Liver (tissue), 9 donors: ENCODE data around the gene RTP4. TPM values are rescaled to one million over a fixed set of nuclear protein-coding genes. Genes with fewer than 3 reads are reported as not detected.

Experiments used
- DNase-seq: peaks from one replicate; pipeline ENCODE4 v3.0.0-alpha.2; 2017; ENCODE audit warnings: low spot score
- H3K27ac ChIP-seq, 2 donors: one replicate each; pipeline ENCODE4 v1.7.0; 2013; ENCODE audit warnings: inconsistent platforms in 2 of 2, low read length in 2 of 2, control low read depth in 1 of 2, low read depth in 1 of 2, mild to moderate bottlenecking in 1 of 2
- H3K27me3 ChIP-seq, 4 donors: one replicate each; pipeline versions ENCODE4 v1.6.1 to v1.7.0; 2013; ENCODE audit warnings: low read length in 3 of 4, inconsistent platforms in 1 of 4, mild to moderate bottlenecking in 1 of 4, moderate library complexity in 1 of 4; ENCODE audit not compliant: control insufficient read depth in 4 of 4, insufficient read depth in 4 of 4
- H3K36me3 ChIP-seq, 4 donors: one replicate each; pipeline versions ENCODE4 v1.6.1 to v1.7.0; 2013; ENCODE audit warnings: low read length in 3 of 4, mild to moderate bottlenecking in 3 of 4, low read depth in 1 of 4, moderate library complexity in 1 of 4; ENCODE audit not compliant: control insufficient read depth in 4 of 4, insufficient read depth in 3 of 4
- H3K4me1 ChIP-seq, 4 donors: one replicate each; pipeline versions ENCODE4 v1.6.1 to v1.7.0; 2013; ENCODE audit warnings: low read length in 3 of 4, mild to moderate bottlenecking in 3 of 4, moderate library complexity in 1 of 4; ENCODE audit not compliant: control insufficient read depth in 4 of 4, insufficient read depth in 4 of 4
- H3K4me3 ChIP-seq, 3 donors: one replicate each; pipeline versions ENCODE4 v1.6.1 to v1.7.0; 2013; ENCODE audit warnings: low read length in 3 of 3, control low read depth in 1 of 3, low read depth in 1 of 3, mild to moderate bottlenecking in 1 of 3
- H3K9ac ChIP-seq, 2 donors: one replicate each; pipeline ENCODE4 v1.7.0; 2013; ENCODE audit warnings: low read length in 2 of 2, mild to moderate bottlenecking in 2 of 2, moderate library complexity in 2 of 2, control low read depth in 1 of 2, low read depth in 1 of 2
- H3K9me3 ChIP-seq, 4 donors: one replicate each; pipeline versions ENCODE4 v1.6.1 to v1.7.0; 2013; ENCODE audit warnings: low read length in 3 of 4; ENCODE audit not compliant: control insufficient read depth in 4 of 4
- FOXA1 ChIP-seq: IDR thresholded peaks from 2 replicates; pipeline ENCODE4 v1.6.1; 2016; ENCODE audit warnings: antibody characterized with exemption
- FOXA2 ChIP-seq: IDR thresholded peaks from 2 replicates; pipeline ENCODE4 v1.6.1; 2016; ENCODE audit warnings: antibody characterized with exemption
- GABPA ChIP-seq, 2 donors: IDR thresholded peaks in 1 of 2; conservative IDR thresholded peaks in 1 of 2; 2 replicates each; pipeline ENCODE4 v1.6.1; 2016; ENCODE audit warnings: antibody characterized with exemption in 2 of 2, mild to moderate bottlenecking in 1 of 2, moderate library complexity in 1 of 2
- HNF4A ChIP-seq, 2 donors: conservative IDR thresholded peaks; 2 replicates each; pipeline ENCODE4 v1.6.1; 2016; ENCODE audit warnings: antibody characterized with exemption in 2 of 2, mild to moderate bottlenecking in 2 of 2
- HNF4G ChIP-seq: IDR thresholded peaks from 2 replicates; pipeline ENCODE4 v1.6.1; 2016; ENCODE audit warnings: antibody characterized with exemption
- JUND ChIP-seq, 2 donors: IDR thresholded peaks; 2 replicates each; pipeline ENCODE4 v1.6.1; 2016; ENCODE audit warnings: antibody characterized with exemption in 2 of 2
- NR2F2 ChIP-seq: IDR thresholded peaks from 2 replicates; pipeline ENCODE4 v1.6.1; 2016; ENCODE audit warnings: antibody characterized with exemption
- RAD21 ChIP-seq, 2 donors: IDR thresholded peaks; 2 replicates each; pipeline ENCODE4 v1.6.1; 2016; ENCODE audit warnings: antibody characterized with exemption in 2 of 2, mild to moderate bottlenecking in 2 of 2
- TAF1 ChIP-seq: conservative IDR thresholded peaks from 2 replicates; pipeline ENCODE4 v1.6.1; 2016; ENCODE audit warnings: antibody characterized with exemption, mild to moderate bottlenecking
- YY1 ChIP-seq: IDR thresholded peaks from 2 replicates; pipeline ENCODE4 v1.6.1; 2016; ENCODE audit warnings: antibody characterized with exemption, mild to moderate bottlenecking
- ZBTB33 ChIP-seq: IDR thresholded peaks from 2 replicates; pipeline ENCODE4 v1.6.1; 2016; ENCODE audit warnings: antibody characterized with exemption
- WGBS: extraction: QIAGEN DNeasy Blood & Tissue Kit; methylation state at CpG from one replicate; pipeline ENCODE4 v1.1.7; 2013; 5-methylcytosine and 5-hydroxymethylcytosine counted together
- polyA plus RNA-seq, 2 donors: library from polyadenylated mRNA; stranded (reverse) in 1 of 2; unstranded in 1 of 2; fragments of 200-250 nt in 1 of 2; fragments of >200 nt in 1 of 2; fragmentation: Nextera tagmentation in 1 of 2; extraction: Ambion mirVana in 1 of 2; gene quantifications; one replicate each; pipeline versions ENCODE4 v1.2.1 to v1.2.3, GENCODE V29; 2013 to 2015
- total RNA-seq, 2 donors: library from RNA; depleted of rRNA; stranded (reverse); fragments of >200 nt; gene quantifications; one replicate each; pipeline ENCODE4 v1.2.3, GENCODE V29; 2014
- donor health status: healthy.
- donor health status: healthy.
- donor health status: healthy.
- donor health status: healthy.
- donor health status: healthy.

The RTP4 gene
- total and polyA plus RNA-seq, 4 donors: 0.93 to 3.4 (median 2.1) TPM

DNA sequence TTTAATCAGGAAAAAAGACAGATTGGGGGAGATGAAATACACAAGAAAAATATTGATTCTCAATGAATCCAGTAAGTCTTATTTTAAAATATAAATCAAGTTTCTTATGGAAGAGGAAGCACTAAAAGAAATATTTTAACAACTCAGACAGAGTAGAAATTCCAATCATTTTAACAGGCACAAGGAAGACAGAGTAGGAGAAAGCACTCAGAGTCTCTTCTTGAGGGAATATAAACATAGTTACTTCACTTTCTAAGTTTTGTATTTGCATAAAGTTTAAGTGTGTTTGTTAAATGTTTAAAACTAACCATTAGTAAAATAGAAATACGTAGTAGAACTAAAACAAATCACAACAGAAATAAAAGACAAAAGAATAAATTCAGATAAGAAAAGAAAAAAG, 24.5 kb upstream of the RTP4 start:
- Histone ChIP-seq H3K27me3 (no peaks in the 10 kb centered on the region), H3K4me1 (no peaks in the 10 kb centered on the region), H3K9ac (no peak overlapping the region), H3K4me3 (no peak overlapping the region), H3K36me3 (no peaks in the 10 kb centered on the region), H3K9me3 (no peaks in the 10 kb centered on the region), H3K27ac (no peak overlapping the region)
- WGBS: 72% methylated on average over 1 of the region's 1 CpG
- TF ChIP-seq YY1 (no peak), NR2F2 (no peak), HNF4A (conservative IDR thresholded peaks at IDR 0.05) (no peak), HNF4G (no peak), FOXA1 (no peak)
- DNase-seq: no peak

GRCh38 chr3:187352581-187353575, 15.3 kb upstream of the RTP4 start:
- Histone ChIP-seq H3K36me3 (no peaks in the 10 kb centered on the region), H3K27ac (no peak overlapping the region), H3K9ac (no peak overlapping the region), H3K27me3 (no peaks in the 10 kb centered on the region), H3K9me3 (no peaks in the 10 kb centered on the region), H3K4me3 (no peak overlapping the region), H3K4me1 (no peaks in the 10 kb centered on the region)
- TF ChIP-seq HNF4G: no peak
- no peak for TF ChIP-seq ZBTB33
- no peak for TF ChIP-seq FOXA2
- no peak for DNase-seq
- WGBS: 72% methylated on average over 13 of the region's 13 CpGs

DNA sequence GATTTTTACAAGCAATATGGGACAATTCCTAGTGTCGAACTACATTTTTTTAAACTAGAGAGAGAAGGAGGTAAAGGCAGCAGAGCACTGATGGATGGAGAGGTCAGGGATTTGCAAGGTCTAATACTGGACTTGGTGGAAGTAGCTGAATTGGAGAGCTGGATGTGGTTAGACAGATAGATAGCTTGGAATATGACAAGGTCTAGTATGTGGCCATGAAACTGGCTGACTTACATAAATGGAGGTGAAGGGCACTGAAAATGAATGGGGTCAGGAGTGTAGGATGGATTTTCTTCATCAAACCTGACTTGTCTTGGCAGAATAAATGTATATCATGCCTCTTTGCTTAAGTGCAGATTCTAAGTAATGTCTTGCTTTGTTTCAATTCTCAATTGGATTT, 10.1 kb upstream of the RTP4 start:
- no peaks in the 10 kb centered on the region for H3K36me3 ChIP-seq
- 89% methylated on average over 1 of the region's 1 CpG for WGBS
- no peak overlapping the region for H3K9ac ChIP-seq
- no peak for TF ChIP-seq GABPA (IDR thresholded peaks at IDR 0.05 in 1 of 2, conservative IDR thresholded peaks at IDR 0.05 in 1 of 2)
- no peak for TF ChIP-seq TAF1
- TF ChIP-seq RAD21 (IDR thresholded peaks at IDR 0.05): no peak
- TF ChIP-seq JUND (IDR thresholded peaks at IDR 0.05): no peak
- no peaks in the 10 kb centered on the region for H3K4me1 ChIP-seq
- no peak for DNase-seq
- no peak overlapping the region for H3K4me3 ChIP-seq
- H3K27me3 ChIP-seq: no peaks in the 10 kb centered on the region
- H3K27ac ChIP-seq: no peak overlapping the region
- no peaks in the 10 kb centered on the region for H3K9me3 ChIP-seq
